Astrocyte (in vitro differentiated cells and primary cell): ENCODE results near the gene BCKDHB. TPM values are rescaled to one million over a fixed set of nuclear protein-coding genes. Genes with fewer than 3 reads are reported as not detected.

ENCODE experiments used
- DNase-seq: peaks from one replicate; pipeline ENCODE4 v3.0.0-alpha.2; 2010; ENCODE audit warnings: low read depth
- FAIRE-seq: peaks from 2 replicates; lab custom pipeline; 2011; peaks lifted over from hg19 to GRCh38; lab: Jason Lieb, UNC
- H2AFZ ChIP-seq: 2 replicates; pipeline ENCODE4 v1.6.0; 2012; ENCODE audit warnings: low read depth, low read length, inconsistent platforms
- H3K27ac ChIP-seq: 2 replicates; pipeline ENCODE4 v1.5.1; 2011; ENCODE audit warnings: low read depth, low read length, inconsistent platforms
- H3K27me3 ChIP-seq: 2 replicates; pipeline ENCODE4 v1.6.0; 2011; ENCODE audit warnings: low read length, inconsistent platforms; ENCODE audit not compliant: insufficient read depth
- H3K36me3 ChIP-seq: 2 replicates; pipeline ENCODE4 v1.5.1; 2011; ENCODE audit warnings: low read length, inconsistent platforms; ENCODE audit not compliant: insufficient read depth
- H3K4me1 ChIP-seq: 2 replicates; pipeline ENCODE4 v1.5.1; 2011; ENCODE audit warnings: low read length, inconsistent platforms; ENCODE audit not compliant: insufficient read depth
- H3K4me2 ChIP-seq: 2 replicates; pipeline ENCODE4 v1.6.0; 2012; ENCODE audit warnings: low read length, inconsistent platforms
- H3K4me3 ChIP-seq: 2 replicates; pipeline ENCODE4 v1.5.1; 2011; ENCODE audit warnings: low read depth, mild to moderate bottlenecking, low read length, inconsistent platforms; ENCODE audit not compliant: insufficient read depth
- H3K79me2 ChIP-seq: 2 replicates; pipeline ENCODE4 v1.6.0; 2012; ENCODE audit warnings: mild to moderate bottlenecking, low read length, inconsistent platforms; ENCODE audit not compliant: insufficient read depth
- H3K9ac ChIP-seq: 2 replicates; pipeline ENCODE4 v1.6.0; 2012; ENCODE audit warnings: mild to moderate bottlenecking, low read length, inconsistent platforms
- H3K9me3 ChIP-seq: 2 replicates; pipeline ENCODE4 v1.5.1; 2012; ENCODE audit warnings: low read depth, mild to moderate bottlenecking, low read length, inconsistent platforms; ENCODE audit not compliant: insufficient read depth
- H4K20me1 ChIP-seq: 2 replicates; pipeline ENCODE4 v1.6.0; 2012; ENCODE audit warnings: low read length, inconsistent platforms; ENCODE audit not compliant: insufficient read depth
- H3K27ac Mint-ChIP-seq: one replicate; pipeline ENCODE4 v1.8.0; 2021; ENCODE audit warnings: mild to moderate bottlenecking, mixed read lengths; ENCODE audit not compliant: unreplicated experiment
- H3K27me3 Mint-ChIP-seq: one replicate; pipeline ENCODE4 v1.8.0; 2021; ENCODE audit warnings: low read depth, mixed read lengths; ENCODE audit not compliant: unreplicated experiment
- H3K36me3 Mint-ChIP-seq: one replicate; pipeline ENCODE4 v1.8.0; 2021; ENCODE audit warnings: low read depth, mixed read lengths; ENCODE audit not compliant: unreplicated experiment
- H3K4me1 Mint-ChIP-seq: one replicate; pipeline ENCODE4 v1.8.0; 2021; ENCODE audit warnings: low read depth, mixed read lengths; ENCODE audit not compliant: unreplicated experiment
- H3K4me3 Mint-ChIP-seq: one replicate; pipeline ENCODE4 v1.8.0; 2021; ENCODE audit warnings: mild to moderate bottlenecking, moderate library complexity, mixed read lengths; ENCODE audit not compliant: unreplicated experiment
- H3K9me3 Mint-ChIP-seq: one replicate; pipeline ENCODE4 v1.8.0; 2021; ENCODE audit warnings: mild to moderate bottlenecking, mixed read lengths; ENCODE audit not compliant: unreplicated experiment
- CTCF ChIP-seq: IDR thresholded peaks from 2 replicates; pipeline ENCODE4 v1.5.1; 2011; ENCODE audit warnings: low read depth, mild to moderate bottlenecking, inconsistent platforms, low read length, moderate library complexity; ENCODE audit not compliant: insufficient read depth
- EZH2 ChIP-seq: IDR thresholded peaks from 2 replicates; pipeline ENCODE4 v1.6.1; 2012; ENCODE audit warnings: mild to moderate bottlenecking, low read length, inconsistent platforms; ENCODE audit not compliant: insufficient read depth
- total RNA-seq: library from RNA; stranded (reverse); gene quantifications from 2 replicates; pipeline ENCODE4 v1.2.1, GENCODE V29; 2021

Gene BCKDHB
- total RNA-seq, 1 donor from 2014 or later = 18.4 TPM

DNA sequence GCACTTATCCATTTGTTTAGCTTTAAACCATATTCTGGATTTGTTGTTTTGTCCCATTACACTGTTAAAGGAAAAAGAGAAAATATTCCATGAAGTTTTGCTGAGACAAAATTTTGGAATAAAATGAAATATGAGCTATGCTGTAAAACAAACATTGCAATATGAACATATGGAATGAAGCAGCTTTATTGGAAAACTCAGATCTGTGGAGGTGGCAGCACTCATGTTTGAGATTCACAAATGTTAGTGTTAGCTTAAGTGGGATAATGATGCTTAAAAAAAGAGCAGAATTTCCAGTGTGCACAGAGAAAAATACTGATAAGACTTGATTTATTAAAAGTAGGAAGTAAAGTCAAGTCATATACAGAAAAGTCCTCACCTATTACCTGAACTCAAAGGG, 196.2 kb downstream of the BCKDHB start:
- Mint-ChIP-seq H3K27ac (no peak overlapping the region), H3K4me3 (no peak overlapping the region), H3K36me3 (peaks cover 4% of the 10 kb centered on the region), H3K27me3 (no peaks in the 10 kb centered on the region), H3K9me3 (no peaks in the 10 kb centered on the region), H3K4me1 (peaks cover 3% of the 10 kb centered on the region)
- Histone ChIP-seq H3K4me1 (no peaks in the 10 kb centered on the region), H3K79me2 (no peaks in the 10 kb centered on the region), H3K27me3 (no peaks in the 10 kb centered on the region), H3K4me2 (no peak overlapping the region), H2AFZ (no peak overlapping the region), H3K4me3 (no peak overlapping the region), H3K9ac (no peak overlapping the region), H3K9me3 (no peaks in the 10 kb centered on the region), H4K20me1 (no peaks in the 10 kb centered on the region), H3K27ac (no peak overlapping the region), H3K36me3 (no peaks in the 10 kb centered on the region)
- peak; percentile 49 for FAIRE-seq
- no peak for TF ChIP-seq CTCF
- TF ChIP-seq EZH2 = no peak
- DNase-seq = no peak

GRCh38 chr6:80304014-80304413, 197.5 kb downstream of the BCKDHB start:
- Histone ChIP-seq H3K27ac (no peak overlapping the region), H3K27me3 (no peaks in the 10 kb centered on the region), H3K4me3 (no peak overlapping the region), H3K4me1 (no peaks in the 10 kb centered on the region), H3K9me3 (no peaks in the 10 kb centered on the region), H3K4me2 (no peak overlapping the region), H4K20me1 (no peaks in the 10 kb centered on the region), H3K79me2 (no peaks in the 10 kb centered on the region), H3K9ac (no peak overlapping the region), H3K36me3 (no peaks in the 10 kb centered on the region), H2AFZ (no peak overlapping the region)
- H3K36me3 Mint-ChIP-seq = peaks cover 4% of the 10 kb centered on the region
- TF ChIP-seq EZH2 = no peak
- no peak for TF ChIP-seq CTCF
- H3K27me3 Mint-ChIP-seq = no peaks in the 10 kb centered on the region
- H3K4me1 Mint-ChIP-seq = peaks cover 3% of the 10 kb centered on the region
- no peaks in the 10 kb centered on the region for H3K9me3 Mint-ChIP-seq
- H3K27ac Mint-ChIP-seq = no peak overlapping the region
- H3K4me3 Mint-ChIP-seq = no peak overlapping the region
- FAIRE-seq = peak; percentile 34
- peak; percentile 36 for DNase-seq

DNA sequence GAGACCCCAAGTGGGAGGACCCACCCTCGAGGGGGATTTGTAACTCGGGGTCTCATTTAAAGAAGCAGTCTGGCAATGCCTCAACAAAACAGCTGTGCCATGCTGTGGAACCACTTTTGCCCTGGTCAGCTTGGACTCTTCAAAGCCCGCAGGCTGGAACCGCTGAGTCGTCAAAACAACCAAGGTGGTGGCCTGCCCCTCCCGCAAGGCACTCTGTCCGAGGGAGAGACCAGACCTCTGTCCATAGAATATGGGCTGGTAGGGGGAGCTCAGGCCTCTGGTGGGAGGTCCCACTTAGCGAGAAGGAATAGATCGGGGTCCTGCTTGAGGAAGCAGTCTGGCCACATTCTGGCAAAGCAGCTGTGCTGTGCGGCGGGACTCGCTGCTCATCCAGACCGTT, 208.1 kb downstream of the BCKDHB start:
- FAIRE-seq (no peak), DNase-seq (no peak)
- no peak overlapping the region for H3K4me3 ChIP-seq
- H3K4me2 ChIP-seq = no peak overlapping the region
- no peaks in the 10 kb centered on the region for H3K36me3 ChIP-seq
- H3K9ac ChIP-seq = no peak overlapping the region
- Mint-ChIP-seq H3K4me1 (peaks cover 5% of the 10 kb centered on the region), H3K27me3 (no peaks in the 10 kb centered on the region), H3K27ac (no peak overlapping the region), H3K9me3 (peaks cover 6% of the 10 kb centered on the region), H3K4me3 (no peak overlapping the region), H3K36me3 (peaks cover 7% of the 10 kb centered on the region)
- TF ChIP-seq EZH2 (no peak), CTCF (no peak)
- H3K27me3 ChIP-seq = no peaks in the 10 kb centered on the region
- no peak overlapping the region for H3K27ac ChIP-seq
- H3K79me2 ChIP-seq = no peaks in the 10 kb centered on the region
- H4K20me1 ChIP-seq = no peaks in the 10 kb centered on the region
- H3K4me1 ChIP-seq = no peaks in the 10 kb centered on the region
- no peak overlapping the region for H2AFZ ChIP-seq
- H3K9me3 ChIP-seq = no peaks in the 10 kb centered on the region
